ENCODE results near the gene UCN. TPM values are rescaled to one million over a fixed set of nuclear protein-coding genes. Genes with fewer than 3 reads are reported as not detected.

Gene UCN
- total and polyA plus RNA-seq, 2 donors (not counting 3 experiments of a cell fraction or from before 2014, with no cell fraction given): 0.75 to 1.2 TPM

DNA sequence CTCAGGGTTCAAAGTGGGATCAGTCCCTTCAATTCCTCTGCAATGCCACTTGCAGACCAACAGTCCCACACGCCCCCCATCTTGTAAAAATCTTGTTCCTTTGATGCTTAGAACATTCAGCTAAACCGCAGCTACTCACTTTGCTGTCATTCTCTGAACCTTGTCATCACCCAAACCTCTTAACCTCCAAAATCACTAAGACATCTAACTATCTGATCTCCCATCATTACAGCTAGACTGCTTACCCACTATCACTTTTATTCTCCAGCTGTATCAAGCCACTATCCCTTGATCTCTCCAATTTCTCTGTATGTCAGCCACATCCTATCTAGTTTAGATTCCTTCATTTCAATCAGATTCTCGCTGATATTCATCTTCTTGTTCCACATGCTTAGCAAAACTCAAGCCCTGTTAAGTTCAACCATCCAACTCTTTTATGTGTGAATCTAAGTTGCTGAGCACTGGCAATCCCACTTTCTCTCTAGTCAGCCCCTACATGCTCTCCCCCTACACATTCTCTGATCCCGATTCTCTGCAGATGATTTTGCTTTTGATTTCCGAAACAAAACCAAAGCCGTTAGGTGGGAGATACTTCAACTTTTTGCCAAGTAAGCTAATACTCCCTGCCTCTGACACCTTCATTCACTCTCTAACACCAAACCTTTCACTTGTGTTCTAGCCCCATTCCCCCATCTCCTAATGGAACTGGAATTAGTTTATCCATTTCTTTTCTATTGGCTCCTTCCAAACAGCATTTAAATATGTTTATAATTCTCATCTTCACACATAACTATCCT is 43.8 kb upstream of the UCN start:
- no peaks in the 10 kb centered on the region for H3K27me3 ChIP-seq (ENCODE audit: control insufficient read depth in 2 of 2, insufficient read depth in 2 of 2, low read length in 2 of 2)
- FAIRE-seq (no peak), DNase-seq (ENCODE audit: low read depth, low spot score) (no peak)
- POLR2A ChIA-PET: no interaction called here
- H3K36me3 ChIP-seq (ENCODE audit: control insufficient read depth in 2 of 2, extremely low read depth in 1 of 2, insufficient read depth in 2 of 2, low read length in 2 of 2): no peaks in the 10 kb centered on the region
- H3K9me1 ChIP-seq (replicated peaks; ENCODE audit: control insufficient read depth, extremely low read depth, insufficient read depth, low read length): no peaks in the 10 kb centered on the region
- no peak for TF ChIP-seq JUN (IDR thresholded peaks at IDR 0.05; ENCODE audit: borderline replicate concordance, insufficient read depth, insufficient read length, low read depth)
- TF ChIP-seq POLR2AphosphoS5 (IDR thresholded peaks at IDR 0.05; ENCODE audit: insufficient read depth, low read depth, low read length): no peak
- TF ChIP-seq, protein P1, sequence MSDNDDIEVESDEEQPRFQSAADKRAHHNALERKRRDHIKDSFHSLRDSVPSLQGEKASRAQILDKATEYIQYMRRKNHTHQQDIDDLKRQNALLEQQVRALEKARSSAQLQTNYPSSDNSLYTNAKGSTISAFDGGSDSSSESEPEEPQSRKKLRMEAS (IDR thresholded peaks at IDR 0.05; ENCODE audit: insufficient read depth, insufficient read length): no peak
- TF ChIP-seq, protein P2, sequence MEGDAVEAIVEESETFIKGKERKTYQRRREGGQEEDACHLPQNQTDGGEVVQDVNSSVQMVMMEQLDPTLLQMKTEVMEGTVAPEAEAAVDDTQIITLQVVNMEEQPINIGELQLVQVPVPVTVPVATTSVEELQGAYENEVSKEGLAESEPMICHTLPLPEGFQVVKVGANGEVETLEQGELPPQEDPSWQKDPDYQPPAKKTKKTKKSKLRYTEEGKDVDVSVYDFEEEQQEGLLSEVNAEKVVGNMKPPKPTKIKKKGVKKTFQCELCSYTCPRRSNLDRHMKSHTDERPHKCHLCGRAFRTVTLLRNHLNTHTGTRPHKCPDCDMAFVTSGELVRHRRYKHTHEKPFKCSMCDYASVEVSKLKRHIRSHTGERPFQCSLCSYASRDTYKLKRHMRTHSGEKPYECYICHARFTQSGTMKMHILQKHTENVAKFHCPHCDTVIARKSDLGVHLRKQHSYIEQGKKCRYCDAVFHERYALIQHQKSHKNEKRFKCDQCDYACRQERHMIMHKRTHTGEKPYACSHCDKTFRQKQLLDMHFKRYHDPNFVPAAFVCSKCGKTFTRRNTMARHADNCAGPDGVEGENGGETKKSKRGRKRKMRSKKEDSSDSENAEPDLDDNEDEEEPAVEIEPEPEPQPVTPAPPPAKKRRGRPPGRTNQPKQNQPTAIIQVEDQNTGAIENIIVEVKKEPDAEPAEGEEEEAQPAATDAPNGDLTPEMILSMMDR (IDR thresholded peaks at IDR 0.05; ENCODE audit: extremely low read depth in 1 of 2, insufficient read depth in 1 of 2, low read depth in 1 of 2, low read length in 2 of 2): no peak
- no peak for TF ChIP-seq FOS (IDR thresholded peaks at IDR 0.05; ENCODE audit: borderline replicate concordance, insufficient read depth, low read length)
- TF ChIP-seq POLR2A (IDR thresholded peaks at IDR 0.05; ENCODE audit: low read depth, low read length): no peak
- TF ChIP-seq EZH2 (IDR thresholded peaks at IDR 0.05; ENCODE audit: borderline replicate concordance, low read depth, low read length, severe bottlenecking): no peak
- no peak for TF ChIP-seq MYC (IDR thresholded peaks at IDR 0.05; ENCODE audit: low read depth, low read length)
- no peak for TF ChIP-seq GATA2 (IDR thresholded peaks at IDR 0.05; ENCODE audit: insufficient read depth, insufficient read length, low read depth, low read length)
- H3K9ac ChIP-seq (replicated peaks; ENCODE audit: extremely low read depth, insufficient read depth, low read length): no peak overlapping the region
- H3K4me1 ChIP-seq (ENCODE audit: control insufficient read depth, extremely low read depth, insufficient read depth, low read length): peaks cover 10% of the 10 kb centered on the region
- dilution Hi-C loops (cut with MboI; ENCODE audit: extremely low pct_ligation_motif_present, low sequenced_read_pairs) (no loop called here), intact Hi-C loops (cut with micrococcal nuclease) (no loop called here)
- H2AFZ ChIP-seq (ENCODE audit: low read depth, low read length): no peak overlapping the region
- CTCF ChIA-PET: interaction anchor here (1.3 to 2.1 kb wide), 2 partner anchors 19 to 23 kb away, joined by 3 to 5 read pairs; no protein-coding TSS in a partner anchor
- no peaks in the 10 kb centered on the region for H3K9me3 ChIP-seq (replicated peaks; ENCODE audit: control insufficient read depth, insufficient read depth, low read length)
- H3K4me3 ChIP-seq (replicated peaks in 1 of 3; ENCODE audit: insufficient read depth in 1 of 3, low read depth in 1 of 3, low read length in 3 of 3): no peak overlapping the region
- H3K4me2 ChIP-seq (ENCODE audit: insufficient read depth, low read length): no peak overlapping the region
- no TSS peak for BruUV-seq (replicated peaks)
- H3K79me2 ChIP-seq (ENCODE audit: control insufficient read depth, insufficient read depth, low read length): peaks cover 81% of the 10 kb centered on the region
- peaks cover 3% of the 10 kb centered on the region for H4K20me1 ChIP-seq (replicated peaks; ENCODE audit: control insufficient read depth, extremely low read depth, insufficient read depth, low read length)
- H3K27ac ChIP-seq (ENCODE audit: insufficient read depth, low read depth, low read length): no peak overlapping the region

Measured in endothelial cell of umbilical vein (primary cell).